Islet precursor cell (in vitro differentiated cells): ENCODE results near the gene MECP2.
A peak's percentile ranks its signal among the peaks of the same experiment; 100 is the strongest.
"Not testable (repeated sequence)": the region's sequence is repeated elsewhere in the genome, so short reads cannot be mapped to it uniquely, and the experiment has no call there.

Experiments
- DNase-seq: peaks from one replicate; pipeline ENCODE4 v3.0.0-alpha.2; 2018

MECP2 gene

GRCh38 chrX:153988493-153988892 lies 109.0 kb downstream of the MECP2 start:
- no peak for DNase-seq

- DNase-seq: peak; percentile 44
Observed at GRCh38 chrX:153984351-153985178, 113.0 kb downstream of the MECP2 start.

- DNase-seq: peak; percentile 35
Observed at GRCh38 chrX:153983321-153983801, 114.2 kb downstream of the MECP2 start.

GRCh38 chrX:153981771-153982533 lies 115.6 kb downstream of the MECP2 start:
- peak; percentile 46 for DNase-seq

- DNase-seq: peak; percentile 34
Observed at GRCh38 chrX:153981231-153981630, 116.3 kb downstream of the MECP2 start.

GRCh38 chrX:153980394-153980793 lies 117.1 kb downstream of the MECP2 start:
- not testable (repeated sequence) for DNase-seq

- DNase-seq: no peak
Observed at GRCh38 chrX:153974726-153975286, 122.7 kb downstream of the MECP2 start.

GRCh38 chrX:153974003-153974725 lies 123.4 kb downstream of the MECP2 start:
- DNase-seq: peak; percentile 47

GRCh38 chrX:153973127-153974002 lies 124.2 kb downstream of the MECP2 start:
- DNase-seq: peak; percentile 52

- peak; percentile 91 for DNase-seq
Observed at GRCh38 chrX:153972368-153973126, 125.0 kb downstream of the MECP2 start, which contains the start of gene TMEM187. TMEM187 (plus strand) TSS chrX:153972754; CDS start chrX:153982063, 9,309 bp downstream.
